T-helper 9 cell (primary cell): ENCODE data around the gene EDN2.
A peak's percentile ranks its signal among the peaks of the same experiment; 100 is the strongest.

Experiments
- DNase-seq: peaks from one replicate; pipeline ENCODE4 v3.0.0-alpha.2; 2020

The EDN2 gene

GRCh38 chr1:41497461-41498030 lies 13.1 kb upstream of the EDN2 start:
- DNase-seq = no peak

- DNase-seq = no peak
These were observed 12.6 kb upstream of the EDN2 start for GRCh38 chr1:41497056-41497440.

DNA sequence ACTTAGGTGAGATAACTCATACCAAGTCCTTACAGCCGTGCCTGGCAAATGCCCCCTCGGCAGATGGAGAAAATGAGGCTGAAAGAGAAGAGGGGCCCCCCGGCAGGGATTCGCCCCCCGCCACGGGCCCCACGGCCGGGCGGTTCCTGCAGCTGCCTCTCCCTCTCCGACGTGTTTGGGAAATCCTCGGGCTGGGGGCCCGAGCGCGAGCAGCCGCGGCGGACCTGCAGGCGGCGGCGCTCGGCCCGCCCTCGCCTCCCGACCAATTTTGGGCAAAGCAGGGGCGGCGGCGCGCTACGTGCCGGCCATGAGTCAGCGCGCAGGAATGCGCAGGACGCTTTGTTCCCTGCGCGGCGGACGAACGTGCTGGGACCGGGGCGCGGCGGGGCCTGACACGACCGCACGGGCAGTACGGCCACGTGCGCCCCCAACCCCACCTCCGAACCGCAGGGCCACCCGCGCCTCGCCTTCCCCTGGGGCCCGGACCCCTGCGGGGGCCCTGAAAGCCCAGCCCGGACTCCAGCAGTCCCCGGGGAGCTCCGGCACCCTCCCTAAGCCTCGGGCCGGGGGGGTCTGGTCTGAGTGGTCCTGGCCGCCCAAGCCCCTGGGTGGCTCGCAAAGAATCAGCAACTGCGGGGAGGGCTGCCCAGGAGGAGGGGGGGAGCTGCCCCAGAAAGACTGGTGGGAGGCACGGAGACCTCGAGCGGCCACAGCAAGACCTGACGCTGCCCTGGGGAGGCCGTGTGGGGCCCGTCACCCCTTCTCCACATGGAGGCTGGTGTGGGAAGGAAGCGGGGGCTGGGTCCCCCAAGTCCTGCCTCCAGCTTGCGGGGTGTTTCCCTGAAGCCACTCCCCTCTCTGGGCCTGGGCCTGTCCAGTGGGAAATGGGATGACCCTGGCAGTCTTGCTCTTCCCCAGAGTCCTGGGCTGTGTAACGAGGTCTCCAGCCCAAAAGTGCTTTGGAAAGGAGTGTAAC lies 11.9 kb upstream of the EDN2 start:
- no peak for DNase-seq

GRCh38 chr1:41495210-41495948 lies 10.9 kb upstream of the EDN2 start:
- no peak for DNase-seq

- no peak for DNase-seq
These were observed 10.1 kb upstream of the EDN2 start for GRCh38 chr1:41494351-41495209.

- DNase-seq = no peak
These were observed 9.3 kb upstream of the EDN2 start for GRCh38 chr1:41493626-41494350.

- DNase-seq = no peak
These were observed 8.6 kb upstream of the EDN2 start for GRCh38 chr1:41493117-41493536.

DNA sequence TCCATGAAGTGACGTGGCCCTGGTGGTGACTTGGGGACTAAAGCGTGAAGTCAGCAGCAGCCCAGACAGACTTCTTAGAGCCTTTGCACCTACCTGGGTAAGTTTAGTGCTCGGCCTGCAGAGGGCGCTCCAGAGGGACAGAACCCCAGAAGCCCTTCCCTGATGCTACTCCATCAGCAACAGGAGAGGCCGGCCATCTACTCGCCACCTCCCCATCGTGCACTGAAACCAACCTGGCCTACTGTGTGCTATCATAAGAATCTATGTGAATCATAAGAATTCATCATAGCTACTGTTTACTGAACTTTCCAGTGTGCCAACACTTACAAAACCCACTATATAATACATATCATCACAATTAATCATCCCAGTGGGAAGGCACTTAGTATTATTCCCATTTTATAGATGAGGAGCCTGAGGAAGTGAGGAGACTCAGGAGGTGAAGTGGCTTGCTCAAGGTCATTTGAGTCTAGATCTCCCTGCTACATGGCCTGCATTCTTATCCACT lies 7.9 kb upstream of the EDN2 start:
- peak; percentile 14 for DNase-seq

DNA sequence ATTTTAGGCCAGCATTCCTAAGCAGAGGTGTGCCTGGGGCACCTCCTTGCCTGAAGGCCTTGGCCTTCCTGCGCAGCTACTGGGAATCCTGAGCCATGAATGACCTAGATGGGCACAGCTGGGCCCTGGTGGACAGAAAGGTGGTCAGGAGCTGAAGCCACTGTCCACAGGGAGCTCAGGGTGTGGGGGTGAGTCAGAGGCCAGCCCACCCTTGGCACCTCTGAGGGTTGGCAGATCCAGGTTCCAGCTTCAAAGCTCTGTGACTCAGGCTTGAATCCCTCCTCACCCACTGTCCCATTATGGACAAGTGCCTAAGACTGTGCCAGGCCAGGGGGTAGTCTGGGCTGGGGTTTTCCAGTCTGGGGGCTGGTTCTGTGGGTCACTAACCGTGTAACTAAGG lies 6.4 kb upstream of the EDN2 start:
- DNase-seq = no peak

DNA sequence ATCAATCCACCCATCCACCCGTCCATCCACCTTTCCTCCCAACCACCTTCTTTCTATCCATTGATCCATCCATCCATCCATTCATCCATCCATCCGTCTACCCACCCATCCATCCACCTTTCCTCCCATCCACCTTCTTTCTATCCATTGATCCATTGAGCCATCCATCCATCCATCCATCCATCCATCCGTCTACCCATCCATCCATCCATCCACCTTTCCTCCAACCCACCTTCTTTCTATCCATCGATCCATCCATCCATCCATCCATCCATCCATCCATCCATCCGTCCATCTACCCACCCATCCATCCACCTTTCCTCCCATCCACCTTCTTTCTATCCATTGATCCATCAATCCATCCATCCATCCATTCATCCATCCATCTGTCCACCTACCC lies 5.1 kb upstream of the EDN2 start:
- no peak for DNase-seq

- no peak for DNase-seq
These were observed 3.8 kb upstream of the EDN2 start for GRCh38 chr1:41488040-41488951.

DNA sequence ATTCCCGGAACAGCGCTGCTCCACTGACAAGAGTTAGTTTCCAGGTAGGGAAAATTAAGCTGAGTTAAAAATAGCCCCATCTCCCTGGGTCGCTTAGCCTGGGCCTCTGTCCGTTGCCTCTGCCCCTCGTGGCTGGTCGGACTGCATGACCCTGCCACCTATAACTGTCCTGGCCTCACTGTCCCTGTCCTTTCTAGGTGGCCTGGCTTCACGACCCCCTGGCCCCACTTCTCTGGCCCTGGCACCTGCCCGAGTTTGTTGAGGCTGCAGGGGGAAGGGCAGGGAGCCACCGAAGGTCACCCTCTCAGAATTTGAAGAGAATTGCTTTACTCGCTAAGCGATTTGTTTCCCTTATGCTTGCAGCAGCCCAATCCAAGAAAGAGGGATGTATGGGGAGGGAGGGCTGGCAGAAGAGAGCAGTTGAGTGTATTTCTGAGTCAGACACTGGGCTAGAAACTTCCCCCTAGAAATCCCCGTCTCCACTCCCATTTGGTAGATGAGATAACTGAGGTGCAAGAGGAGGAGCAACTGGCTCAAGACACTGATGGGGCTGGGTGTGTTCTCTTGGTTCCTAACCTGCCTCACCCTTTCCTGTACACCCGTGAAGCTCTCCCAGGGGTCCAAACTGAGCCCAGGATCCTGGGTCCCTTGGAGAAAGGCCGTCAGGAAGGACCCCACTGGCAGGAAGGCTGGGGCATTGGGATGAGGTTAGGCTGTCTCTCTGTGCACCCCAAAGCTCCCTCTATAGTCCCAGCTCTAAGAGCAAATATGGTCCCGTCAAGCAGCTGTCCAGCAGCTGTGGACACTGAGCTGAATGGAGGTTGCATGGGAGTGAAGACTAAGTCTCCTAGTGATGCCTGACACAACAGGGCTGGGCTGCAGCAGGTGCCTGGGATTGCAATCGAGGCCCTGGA lies 2.9 kb upstream of the EDN2 start:
- DNase-seq = no peak

DNA sequence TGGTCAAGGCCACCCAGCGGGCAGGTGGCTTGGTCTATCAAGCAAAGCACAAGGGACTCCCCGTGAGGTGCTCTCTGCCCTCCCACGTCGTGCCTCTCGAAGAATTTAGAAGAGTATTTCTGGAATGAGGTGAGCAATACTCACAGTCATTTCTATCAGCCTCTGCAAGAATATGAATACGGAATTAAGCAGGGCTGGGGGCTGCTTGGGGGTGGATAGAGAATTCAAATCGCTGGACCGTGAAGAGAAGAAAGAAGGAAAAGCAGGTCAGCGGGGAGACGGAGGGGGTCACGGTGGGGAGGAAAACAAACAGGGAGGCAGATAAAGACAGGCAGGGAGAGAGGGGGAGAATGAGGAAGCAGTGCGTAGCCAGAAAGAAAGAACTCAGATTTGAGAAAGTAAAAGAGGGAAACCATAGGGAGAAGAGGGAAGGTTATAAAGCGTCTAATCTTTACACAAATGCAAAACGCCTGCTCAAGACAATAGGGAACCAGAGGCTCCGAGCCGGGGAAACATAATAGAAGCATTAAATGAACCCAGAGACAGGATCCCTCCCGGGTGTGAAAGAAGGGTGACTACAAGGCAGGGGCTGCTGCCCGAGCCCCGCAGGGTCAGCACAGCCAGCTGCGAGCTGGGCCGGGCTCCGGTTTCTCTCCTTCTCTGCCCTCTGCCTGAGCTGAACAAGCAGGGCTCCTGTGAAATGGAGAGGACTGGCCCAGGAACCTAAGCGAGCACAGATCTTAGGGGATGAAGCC lies 2.1 kb upstream of the EDN2 start:
- no peak for DNase-seq

DNA sequence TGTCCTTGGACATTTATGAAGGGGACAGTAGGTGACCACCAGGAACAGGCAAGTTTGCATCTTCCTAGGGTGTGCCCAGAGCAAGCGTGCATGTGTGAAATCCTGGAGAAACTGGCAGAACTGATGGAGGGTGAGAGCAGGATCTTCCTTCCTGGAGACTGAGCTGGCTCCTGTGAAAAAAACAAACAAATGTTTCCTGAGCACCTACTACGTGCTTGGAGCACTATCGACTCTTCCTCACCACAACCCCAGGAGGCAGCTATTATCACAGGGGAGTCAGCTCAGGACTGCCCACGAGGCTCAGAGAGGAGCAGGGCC lies 1.5 kb upstream of the EDN2 start:
- no peak for DNase-seq

DNA sequence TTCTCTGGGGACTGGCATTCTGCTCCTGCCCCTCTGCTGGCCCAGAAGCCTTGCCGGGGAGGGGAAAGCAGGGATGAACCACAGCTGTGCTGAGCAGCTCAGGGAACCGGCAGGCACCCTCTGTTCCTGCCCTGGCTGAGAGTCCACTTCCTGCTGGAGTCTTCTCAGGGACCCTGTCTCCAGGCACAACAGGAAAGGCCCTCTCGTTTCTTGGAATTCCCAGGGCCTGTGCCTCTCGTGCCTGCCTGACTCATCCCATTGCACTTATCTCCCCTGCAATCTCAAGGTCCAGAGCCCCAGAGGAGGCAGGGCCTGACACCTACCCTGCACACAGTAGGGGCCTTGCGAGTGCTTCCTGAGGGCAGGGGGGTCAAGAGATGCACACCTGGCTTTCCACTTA lies 1.1 kb upstream of the EDN2 start:
- no peak for DNase-seq

DNA sequence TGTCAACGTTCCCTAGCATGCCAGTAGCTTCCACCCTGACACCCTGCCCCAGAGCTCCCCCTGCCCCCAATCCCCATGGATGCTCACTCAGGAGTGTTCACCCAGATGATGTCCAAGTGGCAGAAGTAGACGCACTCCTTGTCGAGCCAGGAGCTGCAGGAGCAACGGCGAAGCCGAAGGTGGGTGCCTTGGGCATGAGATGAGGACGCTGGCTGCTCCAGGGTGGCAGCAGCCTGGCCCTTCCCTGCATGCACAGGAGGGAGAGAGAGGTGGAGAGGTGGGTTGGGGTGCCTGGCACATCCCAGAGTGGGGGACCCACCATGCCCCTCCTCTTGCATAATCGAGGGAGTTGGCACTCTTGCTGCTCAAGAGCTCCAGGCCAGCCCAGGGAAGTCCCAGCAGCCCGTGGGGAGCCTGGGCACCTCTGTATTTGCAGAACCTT lies 502 bp downstream of the EDN2 start:
- no peak for DNase-seq

DNA sequence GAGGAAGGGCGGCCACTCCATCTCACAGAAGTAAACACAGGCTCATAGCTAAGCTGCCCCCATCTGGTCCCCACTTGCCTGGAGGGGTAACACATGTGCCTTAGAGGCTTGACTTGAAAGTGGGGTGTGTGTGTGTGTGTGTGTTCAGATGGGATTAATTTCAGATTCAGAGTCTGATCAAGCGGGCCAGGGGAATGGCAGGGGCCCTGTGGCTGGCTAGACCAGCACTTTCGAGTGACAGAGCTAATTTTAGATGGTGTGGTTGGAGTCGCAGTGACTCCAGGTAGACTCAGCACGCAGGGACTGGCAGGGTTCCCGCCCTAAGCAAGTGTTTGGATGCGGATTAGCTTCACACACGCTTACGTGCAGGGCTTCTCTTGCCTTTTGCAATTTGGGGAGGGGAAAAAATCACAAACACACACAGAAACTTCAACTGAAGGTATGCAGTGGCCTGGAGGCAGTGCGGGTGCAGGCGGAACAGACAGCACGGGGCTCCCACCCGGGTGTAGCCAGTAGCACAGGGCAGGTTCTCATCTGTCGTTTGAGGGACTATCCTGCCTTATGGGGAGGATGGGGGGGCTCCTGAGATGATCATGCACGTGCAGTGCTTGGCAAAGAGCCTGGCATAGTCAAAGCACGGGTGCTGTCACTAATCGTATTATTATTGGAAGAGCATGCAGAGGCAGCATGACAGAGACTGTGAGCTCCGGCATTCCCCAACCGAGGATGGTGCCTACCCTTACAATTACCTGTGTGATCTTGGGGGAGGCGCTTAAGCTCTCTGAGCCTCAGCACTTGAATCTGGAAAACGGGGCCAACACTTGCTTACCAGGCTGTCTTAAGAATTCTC lies 1.3 kb downstream of the EDN2 start:
- no peak for DNase-seq
